H4 (cell line): Measurements from ENCODE around the gene OR9A4. TPM values are rescaled to one million over a fixed set of nuclear protein-coding genes. Genes with fewer than 3 reads are reported as not detected.

ENCODE experiments used
- DNase-seq: peaks from one replicate; pipeline ENCODE4 v3.0.0-alpha.2; 2015; ENCODE audit warnings: low spot score
- total RNA-seq: library from RNA; depleted of rRNA; stranded (reverse); fragments of >200 nt; shearing (Covaris generic); gene quantifications from 2 replicates; pipeline ENCODE4 v1.2.3, GENCODE V29; 2014; rRNA removed

The OR9A4 gene
- total RNA-seq, 1 experiment from 2014 or later, result not detected

DNA sequence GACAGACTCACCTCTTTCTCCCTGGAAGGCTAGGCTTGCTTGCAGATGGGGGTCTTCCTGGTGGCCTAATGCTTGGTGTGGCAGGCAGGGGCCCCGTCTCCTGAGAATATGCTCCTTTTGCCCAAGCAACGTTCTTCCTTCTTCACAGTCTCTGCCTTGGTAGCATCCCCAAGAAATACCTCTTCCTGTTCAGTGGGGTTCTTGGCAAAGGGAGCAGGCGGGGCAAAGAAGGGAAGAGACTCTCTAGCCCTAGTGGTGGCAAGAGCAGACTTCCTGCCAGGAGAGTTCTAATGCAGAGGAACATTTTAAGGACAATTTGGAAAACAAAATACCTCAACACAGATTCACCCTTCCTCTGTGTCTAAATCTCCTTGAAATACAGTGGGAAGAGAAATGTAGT is 30.6 kb downstream of the OR9A4 start, which contains the start of gene CLEC5A:
CLEC5A (minus strand) TSS at position 179 of the 400 bp plus-strand sequence. CDS start 682 bp downstream, outside the sequence.
- no peak for DNase-seq

DNA sequence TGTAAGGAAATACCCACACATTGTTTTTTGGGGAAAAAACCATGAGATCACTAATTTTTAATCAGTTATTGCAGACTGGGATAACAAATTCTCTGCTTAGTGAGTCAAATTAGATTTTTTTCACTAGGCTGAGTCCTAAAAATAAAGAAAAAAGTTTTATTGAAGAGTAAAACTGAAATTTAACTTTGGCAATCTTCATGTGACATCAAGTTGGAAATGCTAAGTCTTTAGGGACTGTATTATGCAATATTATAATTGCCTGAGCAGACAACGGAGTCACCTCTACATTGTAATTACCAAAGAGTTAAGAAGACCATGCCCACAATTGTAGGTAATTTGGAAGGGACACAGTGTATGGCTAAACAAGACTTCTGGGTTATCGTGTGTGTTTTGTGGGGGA is 32.8 kb downstream of the OR9A4 start:
- DNase-seq, result no peak

DNA sequence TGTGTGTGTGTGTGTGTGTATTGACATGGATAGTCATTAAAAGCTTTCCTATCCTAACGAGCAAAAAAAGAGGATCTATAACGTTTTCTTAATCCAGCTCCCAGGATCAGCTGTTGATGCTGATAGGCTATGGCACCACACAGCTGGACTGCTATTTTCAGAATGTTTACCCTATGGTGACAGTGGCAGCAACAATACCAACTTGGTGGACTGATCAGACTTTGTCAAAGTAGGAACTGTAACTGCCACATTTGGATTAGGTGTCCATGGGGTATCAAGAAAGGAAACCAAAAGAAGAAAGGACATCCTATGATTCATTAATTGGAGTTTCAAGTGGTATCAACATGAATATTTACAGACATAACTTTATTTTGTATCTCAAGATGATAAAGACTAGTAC is 33.3 kb downstream of the OR9A4 start:
- DNase-seq, result no peak

DNA sequence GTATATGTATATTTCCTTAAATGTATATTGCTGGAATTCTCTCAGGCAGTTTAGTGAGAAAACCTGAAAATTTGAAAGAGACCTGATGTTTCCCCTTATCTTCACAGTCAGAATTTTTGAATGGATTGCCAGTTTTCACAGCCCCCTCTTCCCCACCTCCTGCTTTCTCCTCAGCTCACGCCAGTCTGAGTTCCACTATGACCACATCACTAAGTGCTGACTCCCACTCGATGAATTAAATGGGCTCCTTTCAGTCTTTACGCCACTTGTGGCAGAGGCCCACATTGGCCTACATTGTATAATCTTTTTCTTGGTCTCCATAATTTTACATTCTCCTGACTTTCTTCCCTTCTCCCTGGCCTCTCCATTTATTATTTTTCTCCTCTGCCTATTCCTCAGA is 33.7 kb downstream of the OR9A4 start:
- DNase-seq, result no peak

DNA sequence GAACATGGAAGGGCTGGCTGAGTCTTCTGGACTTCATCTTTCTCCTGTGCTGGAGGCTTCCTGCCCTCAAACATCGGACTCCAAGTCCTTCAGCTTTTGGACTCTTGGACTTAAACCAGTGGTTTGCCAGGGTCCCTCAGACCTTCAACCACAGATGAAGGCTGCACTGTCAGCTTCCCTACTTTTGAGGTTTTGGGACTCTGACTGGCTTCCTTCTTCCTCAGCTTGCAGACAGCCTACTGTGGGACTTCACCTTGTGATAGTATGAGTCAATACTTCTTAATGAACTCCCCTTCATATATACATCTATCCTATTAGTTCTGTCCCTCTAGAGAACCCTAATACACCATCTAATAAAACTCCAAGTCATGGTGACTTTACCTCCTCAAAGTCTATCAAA is 34.6 kb downstream of the OR9A4 start:
- no peak for DNase-seq

DNA sequence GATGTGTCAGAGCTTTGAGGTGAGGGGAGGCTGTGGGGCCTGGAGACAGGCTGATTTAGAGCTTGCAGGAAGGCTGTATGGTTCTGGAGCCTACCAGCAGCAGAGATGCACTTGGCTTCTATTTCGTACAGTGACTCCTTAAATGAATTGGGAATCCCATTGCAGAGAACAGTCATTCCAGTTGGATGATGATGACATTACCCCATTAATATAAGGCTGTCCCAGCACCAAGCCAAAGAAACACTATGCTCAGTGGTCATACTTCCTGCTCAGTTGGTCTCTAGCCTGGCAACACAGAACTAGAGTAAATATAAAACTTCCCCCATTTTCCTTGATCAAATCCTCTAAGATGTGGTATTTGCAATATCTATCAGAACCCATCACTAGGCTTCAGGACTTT is 36.3 kb downstream of the OR9A4 start:
- no peak for DNase-seq

DNA sequence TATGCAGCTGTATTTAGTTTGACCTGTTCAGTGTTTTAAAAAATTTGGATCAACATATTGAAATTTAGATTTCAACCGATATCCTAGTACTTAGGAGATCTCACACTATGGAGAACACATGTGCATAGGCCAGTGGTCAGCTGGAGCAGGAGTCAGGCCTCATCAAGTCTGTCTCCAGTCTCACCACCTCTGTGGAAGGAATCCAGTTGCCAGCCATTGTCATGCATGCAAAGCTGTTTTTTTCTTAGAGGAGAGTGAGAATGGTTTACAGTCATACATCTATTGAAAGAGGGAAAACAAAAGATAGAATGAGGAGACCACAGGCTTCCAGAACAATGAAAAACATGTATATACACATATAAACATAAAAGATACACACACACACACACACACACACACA is 38.1 kb downstream of the OR9A4 start:
- no peak for DNase-seq

DNA sequence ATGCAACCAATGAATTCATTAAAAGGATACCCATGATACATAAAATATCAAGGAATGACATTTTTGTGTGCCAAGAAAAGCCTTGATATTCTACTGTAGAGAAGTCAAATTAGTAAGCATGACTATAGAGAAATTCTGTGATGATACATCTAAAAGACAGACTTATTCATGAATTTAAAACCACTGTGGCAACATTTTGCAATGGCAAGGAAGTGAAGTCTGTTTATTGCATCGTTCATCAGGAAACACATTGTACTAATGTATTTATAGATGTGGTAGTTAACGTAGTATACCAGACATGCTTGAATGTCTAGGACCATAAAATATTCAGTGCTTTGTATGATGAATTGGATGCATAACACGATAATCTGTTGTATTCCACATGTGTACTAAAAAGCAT is 39.9 kb downstream of the OR9A4 start:
- no peak for DNase-seq

DNA sequence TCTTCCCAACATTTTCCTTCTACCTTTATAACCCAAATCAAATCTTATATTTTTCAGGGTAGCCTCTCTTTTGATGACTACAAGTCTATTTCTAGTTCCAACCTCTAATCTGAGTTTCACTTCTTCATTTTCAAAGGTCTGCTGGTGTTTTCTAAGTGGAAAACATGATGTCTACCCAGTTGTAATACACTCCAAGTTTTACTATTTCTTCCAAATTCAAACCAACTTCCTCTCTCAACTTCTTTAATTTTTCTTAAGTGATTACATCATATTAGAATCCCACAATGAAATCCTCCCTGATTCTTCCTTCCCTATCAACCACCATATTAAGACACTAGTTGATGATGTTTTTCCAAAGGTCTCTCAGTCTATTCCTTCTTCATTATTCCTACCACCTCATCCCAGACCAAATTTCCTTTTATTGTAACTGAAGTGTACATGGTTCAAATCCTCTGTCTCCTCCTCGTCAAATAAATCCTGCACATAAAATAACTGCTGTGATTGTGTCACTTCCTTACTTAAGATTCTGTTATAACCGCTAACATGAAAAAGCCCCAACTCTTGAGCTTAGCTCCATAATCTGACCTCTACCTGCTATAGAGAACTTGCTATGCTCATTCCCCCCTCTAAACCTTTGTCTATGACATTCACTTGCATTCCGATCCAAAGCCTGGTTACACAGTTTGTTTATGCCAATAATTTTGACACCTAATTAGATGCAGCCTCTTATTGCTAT is 44.7 kb downstream of the OR9A4 start:
- DNase-seq, result no peak

Other genes with a start within 250 kb of the OR9A4 start
- 6.1 and 7.8 TPM in 2 replicates for gene DENND11, start 214.2 kb upstream of the OR9A4 start, total RNA-seq
- not detected in 2 replicates for gene WEE2, start 208.0 kb upstream of the OR9A4 start, total RNA-seq
- gene SSBP1, start 178.0 kb upstream of the OR9A4 start, total RNA-seq, result 516 and 551 TPM in 2 replicates
- 0.08 TPM in 1 of 2 replicates, not detected in the other for gene TAS2R3, start 152.3 kb upstream of the OR9A4 start, total RNA-seq
- not detected in 2 replicates for gene TAS2R4, start 139.7 kb upstream of the OR9A4 start, total RNA-seq
- not detected in 2 replicates for gene TAS2R5, start 126.2 kb upstream of the OR9A4 start, total RNA-seq
- not detected in 2 replicates for gene PRSS37, start 74.9 kb upstream of the OR9A4 start, total RNA-seq
- gene CLEC5A, start 30.6 kb downstream of the OR9A4 start, total RNA-seq, result not detected in 2 replicates
- gene TAS2R38, start 57.4 kb downstream of the OR9A4 start, total RNA-seq, result not detected in 2 replicates
- gene MGAM, start 79.5 kb downstream of the OR9A4 start, total RNA-seq, result 0.02 and 0.08 TPM in 2 replicates
- not detected in 2 replicates for gene MGAM2, start 195.3 kb downstream of the OR9A4 start, total RNA-seq